Upper lobe of right lung (tissue), 1 donor: Measurements from ENCODE around the gene ARAP1. TPM values are rescaled to one million over a fixed set of nuclear protein-coding genes. Genes with fewer than 3 reads are reported as not detected.

Experiments used
- ATAC-seq: fragments of 200-7000 bp; cut with Tn5 transposase; one replicate; pipeline ENCODE4 v1.9.1; 2020; ENCODE audit warnings: mild to moderate bottlenecking, moderate library complexity
- DNase-seq: peaks from one replicate; pipeline ENCODE4 v3.0.0-alpha.2; 2020
- H3K27ac ChIP-seq: fragments of 200-600 bp; one replicate; pipeline ENCODE4 v1.8.0; 2022
- H3K27me3 ChIP-seq: fragments of 200-600 bp; one replicate; pipeline ENCODE4 v1.8.0; 2022; ENCODE audit warnings: mild to moderate bottlenecking
- H3K36me3 ChIP-seq: fragments of 200-600 bp; one replicate; pipeline ENCODE4 v1.8.0; 2022
- H3K4me1 ChIP-seq: fragments of 200-600 bp; one replicate; pipeline ENCODE4 v1.8.0; 2022
- H3K4me3 ChIP-seq: fragments of 200-600 bp; one replicate; pipeline ENCODE4 v1.8.0; 2022; ENCODE audit warnings: mild to moderate bottlenecking
- H3K9me3 ChIP-seq: fragments of 200-600 bp; one replicate; pipeline ENCODE4 v1.8.0; 2022
- CTCF ChIP-seq: fragments of 200-600 bp; IDR thresholded peaks from one replicate; pipeline ENCODE4 v1.8.0; 2022; ENCODE audit warnings: antibody characterized with exemption
- intact Hi-C: fragments of 100-400 bp; cut with DNase I; formaldehyde crosslinking; loops from one replicate; pipeline ENCODE4 v1.11.0; 2022
- total RNA-seq: library from RNA; stranded (reverse); fragmentation: NEBNext Ultra II Directional; extraction: Animal tissue kit (Norgen Biotek cat#: 25700); gene quantifications from one replicate; pipeline ENCODE4 v1.2.1, GENCODE V29; 2021
- donor health status: DM: no; HTN: yes; CAD: no; lungs with severe emphysema.

The ARAP1 gene
- total RNA-seq, 1 donor from 2014 or later = 226 TPM

GRCh38 chr11:72686639-72687220 is 65.5 kb downstream of the ARAP1 start:
- no peaks in the 10 kb centered on the region for H3K9me3 ChIP-seq
- no peak overlapping the region for H3K4me3 ChIP-seq
- ATAC-seq (no peak), DNase-seq (no peak)
- peaks cover 23% of the 10 kb centered on the region for H3K4me1 ChIP-seq
- H3K27ac ChIP-seq = peak overlapping the region; percentile 74
- H3K27me3 ChIP-seq = no peaks in the 10 kb centered on the region
- no peak for TF ChIP-seq CTCF
- H3K36me3 ChIP-seq = peaks cover 80% of the 10 kb centered on the region
- intact Hi-C loops = no loop called here

DNA sequence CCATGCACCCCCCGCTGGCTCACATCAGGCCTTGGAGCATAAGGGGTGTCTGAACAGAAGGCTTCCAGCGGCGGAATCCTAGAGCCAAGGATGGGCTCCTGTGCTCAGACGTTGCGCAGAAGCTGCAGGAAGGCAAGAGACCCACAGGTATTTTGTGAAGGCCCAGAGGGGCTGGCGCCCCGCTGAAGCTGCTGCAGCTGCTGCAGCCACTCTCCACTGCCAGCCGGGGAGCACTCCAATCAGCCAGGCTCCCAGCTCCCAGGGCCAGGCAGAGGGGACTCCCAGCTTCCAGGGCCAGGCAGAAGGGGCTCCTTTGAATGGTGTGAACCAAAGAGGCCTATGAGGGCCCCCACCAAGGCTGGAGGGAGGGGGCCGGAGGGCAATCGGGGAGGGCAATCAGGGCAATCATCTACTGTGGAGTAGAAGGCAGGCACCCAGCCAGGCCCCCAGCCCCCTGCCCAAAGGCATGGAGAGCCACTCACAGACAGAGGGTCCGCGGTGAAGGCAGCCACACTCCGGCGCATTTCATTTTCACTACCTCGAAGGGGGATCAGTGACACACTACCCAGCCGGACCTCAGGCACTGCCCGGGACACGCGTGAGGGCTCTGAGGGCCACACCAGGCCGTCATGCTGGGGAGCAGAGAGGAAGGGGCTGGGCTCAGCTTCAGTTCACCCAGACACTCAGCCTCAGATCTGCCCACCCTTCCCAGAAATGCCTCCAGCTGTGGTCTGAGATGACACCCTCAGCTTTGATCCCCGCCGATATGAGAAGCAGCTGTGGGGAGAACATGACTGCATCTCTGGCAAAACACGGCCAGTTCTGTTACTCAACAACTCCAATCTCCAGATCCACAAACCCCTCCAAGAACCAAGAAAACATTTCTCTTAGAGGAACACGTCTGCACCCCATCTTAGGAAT is 66.4 kb downstream of the ARAP1 start:
- Histone ChIP-seq H3K27me3 (no peaks in the 10 kb centered on the region), H3K36me3 (peaks cover 71% of the 10 kb centered on the region), H3K27ac (peak overlapping the region; percentile 74), H3K4me3 (no peak overlapping the region), H3K4me1 (peaks cover 23% of the 10 kb centered on the region), H3K9me3 (no peaks in the 10 kb centered on the region)
- DNase-seq = no peak
- intact Hi-C loops = no loop called here
- TF ChIP-seq CTCF = no peak
- ATAC-seq = peak; percentile 1

- Histone ChIP-seq H3K27ac (peak overlapping the region; percentile 24), H3K9me3 (no peaks in the 10 kb centered on the region), H3K36me3 (peaks cover 57% of the 10 kb centered on the region), H3K4me3 (no peak overlapping the region), H3K27me3 (no peaks in the 10 kb centered on the region), H3K4me1 (peaks cover 23% of the 10 kb centered on the region)
- peak; percentile 46 for ATAC-seq
- intact Hi-C loops = no loop called here
- no peak for DNase-seq
- peak; percentile 55 for TF ChIP-seq CTCF
Measured at GRCh38 chr11:72684236-72684912, 67.8 kb downstream of the ARAP1 start.

DNA sequence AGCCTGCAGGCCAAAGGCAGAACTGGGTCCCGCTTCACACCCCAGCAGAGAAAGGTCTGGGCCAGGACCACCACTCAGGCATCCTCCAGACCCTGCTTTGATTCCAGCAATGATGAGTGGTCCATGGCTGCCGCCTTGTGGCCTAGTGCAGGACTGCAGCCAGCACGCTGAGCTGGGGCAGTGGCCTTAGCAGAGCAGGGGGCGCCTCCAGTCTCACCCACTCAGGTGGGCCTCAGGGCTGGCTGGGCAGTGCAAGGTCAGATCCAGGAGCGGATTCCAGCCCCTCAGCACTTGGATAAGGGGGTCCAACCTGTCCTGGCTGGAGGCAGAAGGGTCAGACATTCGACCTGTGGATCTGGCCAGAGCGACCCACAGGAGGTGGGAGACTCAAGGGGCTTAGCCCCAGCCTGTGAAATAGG is 68.4 kb downstream of the ARAP1 start:
- peak; percentile 53 for ATAC-seq
- Histone ChIP-seq H3K27ac (peak overlapping the region; percentile 24), H3K9me3 (no peaks in the 10 kb centered on the region), H3K36me3 (peaks cover 51% of the 10 kb centered on the region), H3K27me3 (no peaks in the 10 kb centered on the region), H3K4me1 (peaks cover 23% of the 10 kb centered on the region), H3K4me3 (no peak overlapping the region)
- peak; percentile 94 for TF ChIP-seq CTCF
- DNase-seq = peak; percentile 80
- intact Hi-C loops = no loop called here

DNA sequence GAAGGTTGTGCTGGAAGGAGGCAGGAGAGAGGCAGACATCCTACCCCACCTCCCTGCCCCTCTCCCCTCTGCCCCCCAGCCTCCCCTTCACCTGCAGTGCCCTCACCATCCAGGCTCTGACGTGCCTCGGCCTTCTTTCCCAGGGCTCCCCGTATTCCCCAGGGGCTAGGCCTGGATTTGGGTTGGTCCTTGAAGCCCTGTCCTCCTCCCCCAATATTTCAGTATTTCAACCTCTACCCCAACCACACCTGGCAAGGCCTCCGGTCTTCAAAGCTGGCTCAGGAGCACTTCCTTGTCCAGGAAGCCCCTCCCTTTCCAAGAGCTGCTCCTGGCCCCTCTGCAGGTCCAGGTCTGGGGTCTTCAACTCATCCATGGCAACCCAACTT is 69.4 kb downstream of the ARAP1 start:
- ATAC-seq (no peak), DNase-seq (no peak)
- no peak for TF ChIP-seq CTCF
- no peak overlapping the region for H3K4me3 ChIP-seq
- H3K27ac ChIP-seq = no peak overlapping the region
- no peaks in the 10 kb centered on the region for H3K27me3 ChIP-seq
- intact Hi-C loops = no loop called here
- no peaks in the 10 kb centered on the region for H3K9me3 ChIP-seq
- peaks cover 42% of the 10 kb centered on the region for H3K36me3 ChIP-seq
- H3K4me1 ChIP-seq = peaks cover 23% of the 10 kb centered on the region
